ENCODE data around the gene MRPS26.

DNA sequence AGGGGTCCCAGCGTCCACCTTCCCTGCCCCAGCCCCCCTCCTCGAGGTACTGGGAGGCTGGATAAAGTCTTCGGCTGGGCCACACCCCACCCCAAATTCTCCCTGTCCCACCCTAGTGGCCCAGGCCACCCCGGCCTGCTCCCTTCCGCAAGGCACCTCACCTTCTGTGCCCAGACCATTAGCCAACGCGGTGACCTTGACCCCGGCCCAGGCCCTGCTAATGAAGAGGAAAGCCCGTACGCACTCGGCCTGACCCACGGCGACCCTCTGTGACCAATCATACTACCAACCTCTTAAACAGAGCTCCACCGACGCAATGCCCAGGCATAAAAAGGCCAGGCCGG is 25.4 kb downstream of the MRPS26 start:
- TF ChIP-seq CTCF (IDR thresholded peaks at IDR 0.05) (no peak), EZH2 (IDR thresholded peaks at IDR 0.05) (no peak), EZH2phosphoT487 (IDR thresholded peaks at IDR 0.05) (no peak)

All from neural progenitor cell (in vitro differentiated cells).